Kidney (tissue), 14 donors: ENCODE results near the gene NTSR1. TPM values are rescaled to one million over a fixed set of nuclear protein-coding genes. Genes with fewer than 3 reads are reported as not detected.

ENCODE experiments used
- DNase-seq, 5 donors: peaks; one replicate each; pipeline ENCODE4 v3.0.0-alpha.2; 2013 to 2020
- FAIRE-seq: peaks from 2 replicates; lab custom pipeline; 2012; peaks lifted over from hg19 to GRCh38; lab: Jason Lieb, UNC
- H3K27ac ChIP-seq, 2 donors: one replicate each; pipeline ENCODE4 v1.7.0; 2013; ENCODE audit warnings: low read depth in 2 of 2, low read length in 2 of 2, inconsistent platforms in 1 of 2
- H3K27me3 ChIP-seq: one replicate; pipeline ENCODE4 v1.7.1; 2013; ENCODE audit warnings: low read length, inconsistent platforms; ENCODE audit not compliant: control insufficient read depth, insufficient read depth
- H3K36me3 ChIP-seq, 3 donors: one replicate each; pipeline versions ENCODE4 v1.7.0 to v1.7.1; 2013; ENCODE audit warnings: low read length in 3 of 3, control low read depth in 1 of 3, inconsistent platforms in 1 of 3; ENCODE audit not compliant: insufficient read depth in 3 of 3, control insufficient read depth in 2 of 3
- H3K4me1 ChIP-seq, 3 donors: one replicate each; pipeline versions ENCODE4 v1.7.0 to v1.7.1; 2013; ENCODE audit warnings: low read length in 3 of 3, inconsistent platforms in 1 of 3, low read depth in 1 of 3; ENCODE audit not compliant: control insufficient read depth in 2 of 3, insufficient read depth in 2 of 3
- H3K4me3 ChIP-seq, 3 donors: one replicate each; pipeline versions ENCODE4 v1.7.0 to v1.8.1; 2013; ENCODE audit warnings: low read length in 3 of 3, control low read depth in 1 of 3, inconsistent platforms in 1 of 3
- H3K9ac ChIP-seq, 3 donors: one replicate each; pipeline versions ENCODE4 v1.7.0 to v1.7.1; 2013; ENCODE audit warnings: low read length in 3 of 3, control low read depth in 1 of 3, inconsistent platforms in 1 of 3
- H3K9me3 ChIP-seq, 3 donors: one replicate each; pipeline versions ENCODE4 v1.7.0 to v1.7.1; 2013; ENCODE audit warnings: low read length in 3 of 3, control low read depth in 1 of 3, inconsistent platforms in 1 of 3; ENCODE audit not compliant: control insufficient read depth in 2 of 3, insufficient read depth in 1 of 3
- CTCF ChIP-seq: IDR thresholded peaks from 3 replicates; pipeline ENCODE4 v1.5.1; 2012; ENCODE audit warnings: mild to moderate bottlenecking, moderate library complexity, borderline replicate concordance; ENCODE audit not compliant: insufficient read depth; ENCODE audit errors: extremely low read depth
- intact Hi-C: fragments of 100-400 bp; cut with DNase I; formaldehyde crosslinking; loops from one replicate; pipeline ENCODE4 v1.11.1; 2022
- polyA plus RNA-seq: library from polyadenylated mRNA; stranded (reverse); fragments of 350-450 nt; fragmentation: Illumina TruSeq; extraction: RNeasy Lipid Tissue Mini Kit (QIAGEN cat#74804); gene quantifications from one replicate; pipeline ENCODE4 v1.2.3, GENCODE V29; 2014; ENCODE audit warnings: low read depth, low replicate concordance; ENCODE audit not compliant: insufficient read depth
- total RNA-seq: library from RNA; stranded (reverse); fragmentation: NEBNext Ultra II Directional; extraction: Animal tissue kit (Norgen Biotek cat#: 25700); gene quantifications from one replicate; pipeline ENCODE4 v1.2.1, GENCODE V29; 2021
- donor health status: control.
- donor health status: control.
- donor health status: control.
- donor health status: control.
- donor health status: control.
- donor health status: DM: yes; HTN: yes; CAD: no.
- donor health status: Normal renal cell carcinoma (clear cell type).

NTSR1 gene
- total and polyA plus RNA-seq, 2 donors from 2014 or later: 0.09 TPM; not detected in 1

GRCh38 chr20:62751551-62752150, 43.0 kb downstream of the NTSR1 start:
- TF ChIP-seq CTCF: no peak
- FAIRE-seq (no peak), DNase-seq (peak in 1 of 5 donors; percentile 65)
- Histone ChIP-seq H3K9ac (no peak overlapping the region), H3K27me3 (no peaks in the 10 kb centered on the region), H3K27ac (no peak overlapping the region), H3K4me3 (no peak overlapping the region), H3K36me3 (no peaks in the 10 kb centered on the region), H3K9me3 (no peaks in the 10 kb centered on the region), H3K4me1 (peaks cover 0 to under 1% (median 0%) of the 10 kb centered on the region in 3 donors)
- intact Hi-C loops: no loop called here

GRCh38 chr20:62752181-62752670, 43.6 kb downstream of the NTSR1 start:
- H3K27ac ChIP-seq: no peak overlapping the region
- intact Hi-C loops: no loop called here
- no peak overlapping the region for H3K4me3 ChIP-seq
- no peak for FAIRE-seq
- DNase-seq: peak in 1 of 5 donors; percentile 52
- peaks cover 0 to 2% (median 0%) of the 10 kb centered on the region in 3 donors for H3K4me1 ChIP-seq
- no peaks in the 10 kb centered on the region for H3K27me3 ChIP-seq
- TF ChIP-seq CTCF: no peak
- no peak overlapping the region for H3K9ac ChIP-seq
- H3K36me3 ChIP-seq: no peaks in the 10 kb centered on the region
- no peaks in the 10 kb centered on the region for H3K9me3 ChIP-seq

GRCh38 chr20:62752671-62753501, 44.2 kb downstream of the NTSR1 start:
- FAIRE-seq (no peak), DNase-seq (peak in 1 of 5 donors; percentile 72)
- TF ChIP-seq CTCF: no peak
- Histone ChIP-seq H3K4me3 (no peak overlapping the region), H3K36me3 (no peaks in the 10 kb centered on the region), H3K27ac (no peak overlapping the region), H3K27me3 (no peaks in the 10 kb centered on the region), H3K4me1 (peaks cover 0 to 2% (median 0%) of the 10 kb centered on the region in 3 donors), H3K9ac (no peak overlapping the region), H3K9me3 (peaks cover 0 to 3% (median 0%) of the 10 kb centered on the region in 3 donors)
- intact Hi-C loops: no loop called here
